Suppressor macrophage (primary cell): ENCODE data around the gene CEP170B.
"Not testable (repeated sequence)": the region's sequence is repeated elsewhere in the genome, so short reads cannot be mapped to it uniquely, and the experiment has no call there.

Experiments used
- DNase-seq, 4 experiments: peaks; one replicate each; pipeline ENCODE4 v3.0.0-alpha.2; 2020 to 2022

CEP170B gene

GRCh38 chr14:104933746-104934733 is 69.0 kb downstream of the CEP170B start:
- no peak for DNase-seq

GRCh38 chr14:104935026-104935650 is 70.1 kb downstream of the CEP170B start:
- no peak for DNase-seq

GRCh38 chr14:104935955-104936354 is 70.9 kb downstream of the CEP170B start:
- no peak for DNase-seq

GRCh38 chr14:104936361-104937155 is 71.5 kb downstream of the CEP170B start:
- no peak for DNase-seq

- DNase-seq, result no peak
Observed at GRCh38 chr14:104937161-104937560, 72.1 kb downstream of the CEP170B start.

- no peak for DNase-seq
Observed at GRCh38 chr14:104937694-104938365, 72.8 kb downstream of the CEP170B start.

GRCh38 chr14:104938436-104938835 is 73.4 kb downstream of the CEP170B start:
- DNase-seq, result no peak

- DNase-seq, result no peak
Observed at GRCh38 chr14:104938960-104939359, 73.9 kb downstream of the CEP170B start.

- peak; percentile 21 to 41 (median 36) for DNase-seq
Observed at GRCh38 chr14:104939666-104940410, 74.8 kb downstream of the CEP170B start.

- DNase-seq, result no peak
Observed at GRCh38 chr14:104940526-104941150, 75.6 kb downstream of the CEP170B start.

- DNase-seq, result no peak
Observed at GRCh38 chr14:104941508-104942365, 76.7 kb downstream of the CEP170B start.

- DNase-seq, result no peak
Observed at GRCh38 chr14:104942586-104942985, 77.5 kb downstream of the CEP170B start.

- not testable (repeated sequence) for DNase-seq
Observed at GRCh38 chr14:104943216-104944015, 78.3 kb downstream of the CEP170B start.

- DNase-seq, result not testable (repeated sequence)
Observed at GRCh38 chr14:104944016-104944308, 78.9 kb downstream of the CEP170B start.

GRCh38 chr14:104944436-104945205 is 79.6 kb downstream of the CEP170B start:
- DNase-seq, result not testable (repeated sequence)

- not testable (repeated sequence) for DNase-seq
Observed at GRCh38 chr14:104945266-104945665, 80.2 kb downstream of the CEP170B start.
